NCI-H1048 (cell line): ENCODE measurements around the gene TPGS1.
"Not testable (repeated sequence)": the region's sequence is repeated elsewhere in the genome, so short reads cannot be mapped to it uniquely, and the experiment has no call there.

ENCODE experiments used
- DNase-seq: peaks from one replicate; lab custom pipeline; 2025; lab: John Stamatoyannopoulos, UW

TPGS1 gene

DNA sequence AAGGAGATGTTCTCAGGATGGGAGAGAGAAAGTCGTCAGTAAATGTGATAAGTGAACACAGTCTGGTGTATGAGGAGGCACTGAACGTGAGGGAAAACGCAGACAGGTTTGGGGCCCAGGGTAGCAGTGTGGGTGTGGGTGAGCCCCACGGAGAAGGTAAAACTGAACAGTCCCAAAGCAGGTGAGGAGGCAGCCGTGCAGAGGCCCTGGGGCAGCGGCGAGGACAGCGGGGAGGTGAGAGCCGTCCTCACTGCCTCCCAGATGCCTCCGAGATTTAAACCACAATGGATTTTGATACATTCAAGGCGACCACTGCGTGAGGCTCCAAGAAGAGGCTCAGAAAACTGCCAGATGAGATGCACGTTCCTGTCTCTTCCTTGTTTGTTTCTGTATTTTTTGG is 31.9 kb upstream of the TPGS1 start:
- no peak for DNase-seq

DNA sequence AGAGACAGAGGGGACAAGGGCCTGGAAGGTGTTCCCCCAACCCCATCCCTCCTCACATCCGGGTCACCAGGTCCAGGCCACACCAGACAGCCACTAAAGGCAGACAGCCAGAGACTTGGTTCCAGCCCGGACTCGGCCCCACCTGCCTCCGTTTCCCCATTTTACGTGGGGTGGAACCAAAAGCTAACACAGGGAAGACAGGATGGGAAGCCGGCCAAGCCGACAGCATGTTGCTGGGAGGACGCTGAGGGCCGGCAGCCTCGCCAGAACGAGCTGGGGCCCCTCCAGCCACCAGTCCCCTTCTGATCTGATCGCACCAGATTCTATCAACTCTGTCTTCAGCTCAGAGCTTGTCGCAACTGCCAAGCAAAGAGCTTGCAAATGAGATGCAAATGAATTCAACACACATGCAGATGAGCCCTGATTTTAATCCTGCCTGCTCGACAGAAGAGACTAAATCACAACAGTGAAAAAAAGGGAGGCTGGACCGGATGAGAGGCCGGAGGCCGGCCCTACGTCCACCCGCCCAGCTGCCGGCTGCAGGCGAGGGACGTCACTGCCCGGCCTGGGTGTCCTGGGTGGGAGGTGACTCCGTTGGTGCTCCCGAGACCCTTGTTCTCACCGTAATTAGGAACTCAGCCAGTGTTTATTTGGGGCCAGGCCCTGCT is 28.9 kb upstream of the TPGS1 start:
- DNase-seq, result peak; percentile 55

DNA sequence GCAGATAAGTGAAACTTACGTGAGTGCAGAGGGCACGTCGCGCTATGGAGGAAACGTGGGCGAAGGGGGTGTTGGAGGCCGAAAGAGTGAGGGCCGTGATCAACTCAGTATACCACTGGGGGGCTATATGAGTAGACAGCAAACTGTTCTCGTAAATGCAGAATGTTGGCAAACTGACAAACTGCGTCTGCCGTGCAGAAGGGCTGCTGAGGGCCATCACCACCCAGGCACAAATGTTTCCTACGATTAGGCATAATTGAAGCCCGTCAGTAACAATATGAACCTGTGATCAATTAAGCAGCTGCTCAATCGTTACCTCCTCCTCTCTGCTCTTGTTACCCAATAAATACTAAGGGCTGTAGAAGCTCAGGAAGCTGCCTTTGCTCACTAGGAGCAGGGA is 28.3 kb upstream of the TPGS1 start:
- DNase-seq, result no peak

DNA sequence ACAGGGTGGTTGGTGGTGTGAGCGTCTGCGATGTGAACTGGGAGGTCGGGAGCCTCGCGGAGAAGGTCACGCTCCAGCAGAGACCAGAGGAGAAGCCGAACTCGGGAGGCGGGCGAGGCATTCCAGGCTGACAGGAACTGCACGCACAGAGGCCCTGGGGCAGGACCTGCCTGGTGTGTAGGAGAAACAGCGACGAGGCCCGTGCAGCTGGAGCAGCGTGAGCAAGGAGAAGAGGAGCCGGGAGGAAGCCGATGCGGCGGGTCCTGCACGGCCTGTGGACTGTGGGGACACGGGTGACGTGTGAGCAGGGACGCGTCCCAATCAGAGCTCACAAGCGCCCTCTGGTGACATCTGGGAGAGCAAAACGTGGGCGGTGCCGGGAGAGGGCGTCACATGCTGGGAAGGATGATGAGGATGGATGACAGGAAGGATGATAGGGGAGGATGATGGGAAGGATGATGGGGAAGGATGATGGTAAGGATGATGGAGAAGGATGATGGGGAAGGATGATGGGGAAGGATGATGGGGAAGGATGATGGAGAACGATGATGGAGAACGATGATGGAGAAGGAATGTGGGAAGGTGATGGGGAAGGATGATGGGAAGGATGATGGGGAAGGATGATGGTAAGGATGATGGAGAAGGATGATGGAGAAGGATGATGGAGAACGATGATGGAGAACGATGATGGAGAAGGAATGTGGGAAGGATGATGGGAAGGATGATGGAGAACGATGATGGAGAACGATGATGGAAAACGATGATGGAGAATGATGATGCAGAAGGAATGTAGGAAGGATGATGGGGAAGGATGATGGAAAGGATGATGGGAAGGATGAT is 27.1 kb upstream of the TPGS1 start:
- DNase-seq, result no peak

DNA sequence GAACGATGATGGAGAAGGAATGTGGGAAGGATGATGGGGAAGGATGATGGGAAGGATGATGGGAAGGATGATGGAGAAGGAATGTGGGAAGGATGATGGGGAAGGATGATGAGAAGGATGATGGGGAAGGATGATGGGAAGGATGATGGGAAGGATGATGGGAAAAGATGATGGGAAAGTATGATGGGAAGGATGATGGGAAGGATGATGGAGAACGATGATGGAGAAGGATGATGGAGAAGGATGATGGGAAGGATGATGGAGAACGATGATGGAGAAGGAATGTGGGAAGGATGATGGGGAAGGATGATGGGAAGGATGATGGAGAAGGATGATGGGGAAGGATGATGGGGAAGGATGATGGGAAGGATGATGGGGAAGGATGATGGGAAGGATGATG is 26.2 kb upstream of the TPGS1 start:
- not testable (repeated sequence) for DNase-seq

DNA sequence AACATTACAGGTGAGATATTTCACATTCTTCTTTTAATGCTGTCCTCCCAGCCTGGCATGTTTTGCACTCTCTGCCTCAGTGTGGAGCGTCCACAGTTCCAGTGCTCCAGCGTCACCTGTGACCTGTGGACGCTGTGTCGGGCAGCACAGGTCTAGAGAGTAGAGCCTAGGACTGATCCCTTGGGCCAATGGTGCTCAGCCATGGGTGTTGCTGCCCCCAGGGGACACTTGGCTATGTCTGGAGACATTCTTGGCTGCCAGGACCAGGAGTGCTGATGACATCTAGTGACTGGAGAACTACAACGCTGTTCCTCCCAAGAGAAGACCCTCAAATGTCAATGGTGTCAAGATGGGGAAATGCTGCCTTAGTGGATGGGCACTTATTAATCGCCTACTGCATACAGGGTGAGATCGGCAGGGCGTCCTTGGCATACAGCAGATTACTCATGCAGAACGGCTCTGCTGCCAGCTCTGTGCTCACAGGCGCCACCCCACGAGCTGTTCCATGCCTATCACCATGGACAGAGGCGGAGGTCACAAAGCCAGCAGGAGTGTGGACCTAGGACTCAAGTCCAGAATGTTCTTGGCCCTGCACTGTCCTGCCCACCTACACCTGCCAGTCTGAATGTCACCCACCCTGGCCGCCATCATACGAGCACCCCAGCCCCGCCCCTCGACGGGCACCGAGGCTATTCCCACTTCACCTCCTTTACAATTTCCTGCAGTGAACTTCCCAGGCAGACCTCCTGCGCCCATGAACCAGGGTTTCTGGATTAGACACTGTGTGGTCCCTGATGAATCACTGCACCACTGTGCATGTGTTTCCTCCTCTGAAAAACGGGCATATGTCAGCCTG is 24.9 kb upstream of the TPGS1 start:
- no peak for DNase-seq

DNA sequence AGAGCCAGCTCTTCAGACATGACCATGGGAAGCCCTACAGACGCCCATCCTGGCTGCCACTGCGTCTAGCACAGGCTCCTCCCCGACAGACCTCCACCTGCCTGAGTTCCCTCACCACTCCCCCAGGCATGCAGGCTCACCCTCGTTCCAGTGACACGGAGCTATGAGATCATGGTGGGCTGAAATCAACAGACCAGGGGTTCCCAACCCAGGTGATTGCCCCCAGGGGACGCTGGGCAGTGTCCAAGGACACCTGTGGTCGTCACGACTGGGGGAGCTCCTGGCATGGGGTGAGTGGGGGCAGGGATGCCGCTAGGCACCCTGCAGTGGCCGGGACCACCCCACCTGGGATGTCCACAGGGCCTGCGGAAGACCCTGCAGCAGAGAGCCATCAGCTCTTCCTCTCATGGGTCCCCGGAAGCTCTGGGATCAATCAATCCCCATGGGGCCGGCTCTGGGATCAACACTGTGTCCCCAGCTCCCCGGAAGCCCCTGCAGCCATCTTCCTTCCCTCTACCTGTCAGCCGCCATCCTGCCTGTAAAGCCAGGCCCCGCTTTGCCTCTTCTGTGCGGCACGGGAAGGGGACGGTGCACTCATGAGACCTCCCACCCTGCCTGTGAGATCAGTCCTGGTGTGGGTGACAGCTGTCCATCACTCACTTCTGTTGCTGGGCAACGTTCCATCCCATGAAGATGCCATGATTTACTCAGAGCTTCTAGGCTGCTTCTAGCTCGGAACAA is 23.8 kb upstream of the TPGS1 start:
- DNase-seq, result no peak

DNA sequence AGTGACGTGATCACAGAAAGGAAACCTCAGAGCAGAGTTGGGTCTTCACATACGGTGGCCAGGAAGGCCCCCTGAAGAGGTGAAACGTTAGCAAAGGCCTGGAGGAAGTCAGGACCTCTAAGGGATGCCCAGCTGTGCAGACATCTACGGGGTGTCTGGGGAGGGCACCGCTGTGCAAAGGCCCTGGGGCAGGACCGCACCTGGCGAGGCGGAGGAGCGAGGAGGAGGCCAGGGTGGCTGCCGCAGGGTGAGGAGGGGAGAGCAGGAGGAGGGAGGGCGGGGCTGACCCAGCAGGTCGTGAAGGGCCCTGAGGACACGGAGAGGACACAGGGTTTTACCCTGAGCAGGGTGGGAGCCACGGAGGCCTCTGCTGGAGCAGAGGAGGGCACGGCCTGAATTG is 22.8 kb upstream of the TPGS1 start:
- DNase-seq, result no peak

DNA sequence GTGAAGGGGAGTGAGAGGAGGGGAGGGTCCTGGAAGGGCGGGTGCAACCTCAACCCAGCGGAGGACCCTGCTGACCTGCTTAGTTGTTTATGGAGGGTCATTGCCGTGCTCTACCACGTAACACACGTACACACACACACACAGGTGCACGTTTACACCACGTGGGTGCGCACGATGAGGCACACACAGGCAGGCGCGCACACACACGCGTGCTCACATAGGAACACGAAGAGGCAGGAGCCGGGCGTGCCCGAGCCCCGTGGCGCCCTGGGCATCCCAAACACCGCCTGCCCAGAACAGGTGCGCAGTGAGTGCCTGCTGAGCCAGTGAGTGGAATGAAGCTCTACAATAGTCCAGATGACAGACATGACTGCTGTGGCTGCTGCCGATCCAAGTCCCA is 22.2 kb upstream of the TPGS1 start:
- DNase-seq, result no peak

DNA sequence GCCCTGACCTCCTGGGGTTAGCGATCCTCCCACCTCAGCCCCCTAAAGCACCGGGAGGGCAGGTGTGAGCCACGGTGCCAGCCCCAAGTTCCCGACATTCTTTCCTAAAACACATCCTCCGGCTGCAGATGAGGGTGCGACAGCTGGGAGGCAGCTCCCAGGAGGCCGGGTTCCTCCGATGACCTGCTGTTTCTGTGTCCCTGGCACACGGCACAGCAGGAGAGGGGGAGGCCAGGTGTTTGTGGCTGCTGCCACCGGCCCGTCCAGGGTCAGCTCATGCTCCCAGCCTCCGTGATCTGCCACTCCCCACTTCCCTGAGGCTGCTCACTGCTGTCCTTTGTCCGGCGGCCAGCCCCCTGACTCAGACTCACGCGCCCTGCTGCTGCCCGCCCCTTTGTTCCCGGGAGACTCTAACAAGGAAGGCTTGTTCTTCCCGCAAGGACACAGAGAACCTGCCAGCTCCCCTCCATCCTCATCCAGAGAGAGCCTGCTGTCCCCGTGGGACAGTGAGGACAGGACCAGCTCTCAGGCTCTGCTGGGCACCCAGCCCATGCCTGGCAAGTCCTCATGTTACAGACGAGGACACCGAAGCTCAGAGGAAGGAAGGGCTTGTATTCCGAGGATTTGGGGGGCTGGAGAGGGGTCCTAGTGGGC is 21.6 kb upstream of the TPGS1 start:
- DNase-seq, result no peak

DNA sequence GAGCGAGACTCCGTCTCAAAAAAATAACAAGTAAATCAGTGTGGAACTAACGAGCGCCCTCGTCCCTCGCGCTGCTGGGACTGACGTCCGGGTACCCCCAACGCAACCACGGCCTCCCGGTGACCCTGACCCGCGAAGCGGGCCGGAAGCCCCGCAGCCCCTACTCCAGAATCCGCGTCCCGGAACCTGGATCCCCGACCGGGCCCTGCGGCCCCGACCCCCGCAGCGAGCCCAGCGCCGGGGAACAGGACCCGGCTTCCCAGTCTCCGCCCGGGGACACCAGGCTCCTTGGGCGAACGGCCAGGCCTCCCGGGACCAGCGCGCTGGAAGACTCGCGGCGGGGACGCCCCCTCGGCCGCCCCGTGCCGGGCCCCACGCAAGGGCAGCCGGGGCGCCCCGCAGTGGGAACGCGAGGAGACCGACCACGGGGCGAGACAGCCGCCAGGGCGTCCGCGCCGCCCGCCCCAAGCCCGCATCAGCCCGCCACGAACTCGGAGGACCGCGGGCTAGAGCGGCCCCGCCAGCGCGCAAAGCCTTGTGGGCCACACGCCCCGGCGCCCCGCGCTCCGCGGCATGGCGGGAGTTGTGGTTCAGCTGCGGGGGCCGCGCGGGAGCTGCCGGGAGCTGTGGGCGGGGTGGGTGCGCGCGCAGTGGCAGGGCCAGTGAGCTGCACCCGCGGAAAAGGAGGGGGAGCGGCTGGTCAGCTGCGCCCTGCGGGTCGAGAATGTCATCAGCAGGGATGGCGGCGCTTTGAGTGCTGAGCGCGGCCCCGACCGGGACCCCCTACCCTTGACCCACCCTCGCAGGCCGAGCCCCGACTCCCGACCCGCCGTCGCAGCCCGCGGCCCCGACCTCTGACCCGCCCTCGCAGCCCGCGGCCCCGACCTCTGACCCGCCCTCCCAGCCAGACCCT is 18.5 kb upstream of the TPGS1 start:
- peak; percentile 75 for DNase-seq

DNA sequence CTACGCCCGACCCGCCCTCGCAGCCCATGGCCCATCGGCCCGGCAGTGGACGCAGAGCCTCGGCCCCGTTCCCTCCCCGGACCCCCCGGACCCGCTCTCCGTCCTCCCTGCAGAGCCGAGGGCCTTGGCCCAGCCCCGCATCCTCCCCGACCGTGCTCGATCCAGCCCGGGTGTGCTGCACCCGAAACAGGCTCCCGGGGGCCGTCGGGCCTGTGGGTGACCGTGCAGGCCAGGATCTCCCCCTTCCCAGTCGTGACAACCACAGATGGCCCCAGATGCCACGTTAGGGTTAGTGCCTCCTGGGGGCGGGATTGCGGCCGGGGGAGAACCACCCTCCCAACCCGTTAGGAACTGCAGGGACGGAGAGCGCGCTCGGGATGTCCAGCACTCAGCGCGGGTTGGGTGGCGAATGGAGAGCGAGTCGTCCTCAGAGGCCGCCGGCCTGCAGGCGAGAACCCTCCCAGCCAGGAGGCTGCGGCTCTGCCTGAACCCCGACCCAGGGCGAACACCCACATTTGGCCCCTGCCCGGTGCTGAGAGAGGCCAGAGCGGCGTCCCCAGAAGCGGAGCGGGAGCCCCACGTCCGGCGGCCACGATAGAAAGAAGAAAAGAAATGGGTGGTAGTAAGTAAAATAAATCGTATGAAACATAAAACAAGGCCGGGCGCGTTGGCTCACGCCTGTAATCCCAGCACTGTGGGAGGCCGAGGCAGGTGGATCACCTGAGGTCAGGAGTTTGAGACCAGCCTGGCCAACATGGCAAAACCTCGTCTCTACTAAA is 17.7 kb upstream of the TPGS1 start:
- no peak for DNase-seq

DNA sequence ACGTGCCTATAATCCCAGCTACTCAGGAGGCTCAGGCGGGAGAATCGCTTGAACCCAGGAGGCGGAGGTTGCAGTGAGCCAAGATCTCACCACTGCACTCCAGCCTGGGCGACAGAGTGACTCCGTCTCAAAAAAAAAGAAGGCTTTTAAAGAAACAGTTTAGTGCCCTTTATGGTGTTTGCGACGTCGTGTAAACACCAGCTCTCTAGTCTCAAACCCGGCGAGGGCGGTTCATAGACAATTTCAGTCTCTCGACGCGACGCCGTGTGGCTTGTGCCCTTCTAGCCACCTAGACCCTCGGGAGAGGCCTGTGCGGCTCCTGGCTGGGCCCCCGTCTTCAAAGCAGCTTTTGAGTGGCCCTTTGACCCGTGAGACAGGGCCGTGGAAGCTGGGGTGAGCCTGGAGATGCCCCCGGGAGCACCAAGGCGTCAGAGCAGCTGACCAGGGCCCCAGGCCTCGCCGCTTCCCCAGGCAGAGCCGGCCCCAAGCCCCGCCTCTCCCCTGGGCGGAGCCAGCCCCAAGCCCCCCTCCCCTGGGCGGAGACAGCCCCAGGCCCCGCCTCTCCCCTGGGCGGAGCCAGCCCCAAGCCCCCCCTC is 16.1 kb upstream of the TPGS1 start:
- DNase-seq, result no peak

DNA sequence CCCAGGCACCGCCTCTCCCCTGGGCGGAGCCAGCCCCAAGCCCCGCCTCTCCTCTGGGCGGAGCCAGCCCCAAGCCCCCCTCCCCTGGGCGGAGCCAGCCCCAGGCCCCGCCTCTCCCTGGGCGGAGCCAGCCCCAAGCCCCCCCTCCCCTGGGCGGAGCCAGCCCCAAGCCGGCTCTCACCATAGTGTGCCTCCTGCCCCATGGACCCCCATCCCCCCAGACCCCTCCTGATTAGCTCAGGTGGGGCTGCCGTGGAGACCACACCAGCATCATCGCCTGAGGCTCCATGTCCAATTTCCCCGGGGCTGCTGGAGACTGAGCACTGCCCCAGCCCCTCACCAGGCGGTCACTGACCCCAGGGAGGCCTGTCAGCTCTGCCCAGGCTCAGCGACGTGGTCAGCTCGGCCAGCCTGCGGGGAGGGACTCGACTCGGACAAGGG is 15.2 kb upstream of the TPGS1 start:
- DNase-seq, result no peak

DNA sequence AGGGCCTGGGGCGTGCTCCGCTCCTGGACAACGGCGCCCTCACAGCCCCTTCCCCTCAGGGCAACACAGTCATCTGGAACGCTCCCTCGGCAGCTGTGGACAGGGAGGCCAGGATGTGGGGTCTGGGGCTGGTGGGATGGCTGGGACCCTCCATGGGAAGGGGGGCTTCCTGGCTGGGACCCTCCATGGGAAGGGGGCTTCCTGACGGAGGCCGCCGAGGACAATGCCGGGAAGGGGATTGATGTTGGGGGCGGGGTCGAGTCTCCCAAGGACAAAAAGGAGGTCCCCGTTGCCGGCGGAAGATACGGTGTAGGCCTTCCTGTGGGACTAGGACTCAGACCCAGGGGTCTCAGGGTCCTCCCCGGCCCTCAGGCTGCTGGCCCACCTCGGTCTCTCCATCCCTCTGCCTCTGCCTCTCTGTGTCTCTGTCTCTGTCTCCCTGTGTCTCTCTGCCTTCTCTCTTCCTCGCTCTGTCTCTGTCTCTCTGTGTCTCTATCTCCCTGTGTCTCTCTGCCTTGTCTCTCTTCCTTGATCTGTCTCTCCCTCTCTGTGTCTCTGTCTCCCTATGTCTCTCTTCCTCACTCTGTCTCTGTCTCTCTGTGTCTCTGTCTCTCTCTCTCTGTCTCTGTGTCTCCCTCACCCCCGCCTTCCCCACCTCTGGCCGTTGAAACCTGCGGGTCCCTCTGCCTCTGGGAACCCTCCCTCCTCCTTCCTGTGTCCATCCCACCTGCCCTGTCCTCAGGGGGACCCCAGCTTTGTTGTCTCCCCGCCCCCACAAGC is 13.7 kb upstream of the TPGS1 start:
- no peak for DNase-seq

DNA sequence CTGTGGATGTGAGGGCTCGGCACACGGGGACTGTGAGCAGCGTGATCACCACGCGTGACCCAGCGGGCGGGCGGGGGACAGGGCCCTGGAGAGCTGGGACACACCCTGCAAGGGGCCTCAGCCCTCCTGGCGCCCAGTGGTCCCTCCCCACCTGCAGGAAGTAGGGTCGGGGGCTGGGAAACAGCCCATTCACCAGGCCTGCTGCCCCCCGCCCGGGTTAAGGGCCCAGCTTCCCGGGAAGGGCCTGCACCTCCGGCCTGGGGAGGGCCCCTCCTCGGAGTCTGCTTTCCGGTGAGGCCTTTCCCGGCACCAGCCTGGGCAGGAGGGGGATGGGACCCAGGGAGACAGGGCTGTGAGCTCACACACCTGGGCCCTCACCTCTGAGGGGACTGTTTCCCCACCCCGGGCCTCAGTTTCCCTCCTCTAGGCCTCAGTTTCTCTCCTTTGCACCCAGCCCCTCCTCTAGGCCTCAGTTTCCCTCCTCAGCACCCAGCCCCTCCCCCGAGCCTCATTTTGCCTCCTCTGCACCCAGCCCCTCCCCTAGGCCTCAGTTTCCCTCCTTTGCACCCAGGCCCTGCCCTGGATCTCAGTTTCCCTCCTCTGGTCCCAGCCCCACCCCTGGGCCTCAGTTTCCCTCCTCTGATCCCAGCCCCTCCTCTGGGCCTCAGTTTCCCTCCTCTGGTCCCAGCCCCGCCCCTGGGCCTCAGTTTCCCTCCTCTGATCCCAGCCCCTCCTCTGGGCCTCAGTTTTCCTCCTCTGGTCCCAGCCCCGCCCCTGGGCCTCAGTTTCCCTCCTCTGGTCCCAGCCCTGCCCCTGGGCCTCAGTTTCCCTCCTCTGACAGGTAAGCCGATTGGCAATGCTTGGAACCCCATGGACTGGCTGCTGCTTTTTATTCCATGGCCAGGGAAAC is 12.9 kb upstream of the TPGS1 start:
- no peak for DNase-seq

DNA sequence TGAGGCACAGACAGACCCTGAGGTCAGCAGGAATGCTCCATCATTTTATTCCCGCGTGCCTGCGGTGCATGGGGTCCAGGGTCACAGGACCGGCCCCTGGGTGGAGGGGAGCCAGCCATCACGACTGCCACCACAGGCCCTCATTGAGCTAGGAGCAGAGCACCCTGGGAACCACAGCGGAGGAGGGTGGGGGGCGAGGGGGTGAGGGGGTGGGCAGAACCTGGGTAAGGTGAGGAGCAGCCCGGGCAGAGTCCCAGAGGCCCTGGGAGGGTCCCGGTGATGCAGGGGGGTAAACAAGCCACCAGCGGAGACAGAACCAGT is 12.3 kb upstream of the TPGS1 start:
- no peak for DNase-seq
